ENCODE results near the gene RRP36. TPM values are rescaled to one million over a fixed set of nuclear protein-coding genes. Genes with fewer than 3 reads are reported as not detected.

RRP36 gene
- 10 to 100 TPM; 58.0 to 62.7 (median 62.6) TPM for polyA plus RNA-seq (ENCODE audit: insufficient read length in 3 of 3)
- long read RNA-seq, donor 1, transcript RRP36-201 (7 exons, 1,159 nt): major isoform, 8 of 12 reads
- long read RNA-seq, donor 1, partial matches to known transcripts: 0 of 12 reads
- long read RNA-seq, donor 1, other reads (novel, unspliced or antisense): 0 of 12 reads
- long read RNA-seq, donor 2, transcript RRP36-203 (1 exons, 1,005 nt): minor isoform, 6 of 13 reads
- long read RNA-seq, donor 2, transcript RRP36-201 (7 exons, 1,159 nt): major isoform, 7 of 13 reads
- long read RNA-seq, donor 2, partial matches to known transcripts: 0 of 13 reads
- long read RNA-seq, donor 2, other reads (novel, unspliced or antisense): 0 of 13 reads
- long read RNA-seq, donor 3, transcript RRP36-201 (7 exons, 1,159 nt): major isoform, 18 of 24 reads
- long read RNA-seq, donor 3, transcript RRP36-203 (1 exons, 1,005 nt): minor isoform, 6 of 24 reads
- long read RNA-seq, donor 3, partial matches to known transcripts: 0 of 24 reads
- long read RNA-seq, donor 3, other reads (novel, unspliced or antisense): 0 of 24 reads
- long read RNA-seq, donor 4, transcript RRP36-203 (1 exons, 1,005 nt): major isoform, 7 of 11 reads
- long read RNA-seq, donor 4, partial matches to known transcripts: 0 of 11 reads
- long read RNA-seq, donor 4, other reads (novel, unspliced or antisense): 0 of 11 reads
- long read RNA-seq, donor 5: 0 reads
- long read RNA-seq, donor 6, transcript RRP36-203 (1 exons, 1,005 nt): minor isoform, 11 of 30 reads
- long read RNA-seq, donor 6, transcript RRP36-201 (7 exons, 1,159 nt): major isoform, 12 of 30 reads
- long read RNA-seq, donor 6, partial matches to known transcripts: 7 of 30 reads
- long read RNA-seq, donor 6, other reads (novel, unspliced or antisense): 0 of 30 reads
- long read RNA-seq, donor 7, transcript RRP36-201 (7 exons, 1,159 nt): major isoform, 14 of 28 reads
- long read RNA-seq, donor 7, transcript RRP36-203 (1 exons, 1,005 nt): major isoform, 14 of 28 reads
- long read RNA-seq, donor 7, partial matches to known transcripts: 0 of 28 reads
- long read RNA-seq, donor 7, other reads (novel, unspliced or antisense): 0 of 28 reads
- long read RNA-seq, donor 8: 0 reads
- long read RNA-seq, donor 9, transcript RRP36-203 (1 exons, 1,005 nt): minor isoform, 5 of 18 reads
- long read RNA-seq, donor 9, transcript RRP36-201 (7 exons, 1,159 nt): major isoform, 13 of 18 reads
- long read RNA-seq, donor 9, partial matches to known transcripts: 0 of 18 reads
- long read RNA-seq, donor 9, other reads (novel, unspliced or antisense): 0 of 18 reads
- long read RNA-seq, donor 10, transcript RRP36-203 (1 exons, 1,005 nt): minor isoform, 6 of 40 reads
- long read RNA-seq, donor 10, transcript RRP36-201 (7 exons, 1,159 nt): major isoform, 13 of 40 reads
- long read RNA-seq, donor 10, partial matches to known transcripts: 21 of 40 reads
- long read RNA-seq, donor 10, other reads (novel, unspliced or antisense): 0 of 40 reads
- long read RNA-seq, donor 11, transcript RRP36-201 (7 exons, 1,159 nt): major isoform, 10 of 14 reads
- long read RNA-seq, donor 11, partial matches to known transcripts: 0 of 14 reads
- long read RNA-seq, donor 11, other reads (novel, unspliced or antisense): 0 of 14 reads
- long read RNA-seq, donor 12, transcript RRP36-203 (1 exons, 1,005 nt): major isoform, 5 of 9 reads
- long read RNA-seq, donor 12, partial matches to known transcripts: 0 of 9 reads
- long read RNA-seq, donor 12, other reads (novel, unspliced or antisense): 0 of 9 reads
- long read RNA-seq, donor 13: 0 reads
- long read RNA-seq, donor 14, transcript RRP36-203 (1 exons, 1,005 nt): major isoform, 9 of 18 reads
- long read RNA-seq, donor 14, transcript RRP36-201 (7 exons, 1,159 nt): major isoform, 9 of 18 reads
- long read RNA-seq, donor 14, partial matches to known transcripts: 0 of 18 reads
- long read RNA-seq, donor 14, other reads (novel, unspliced or antisense): 0 of 18 reads
- long read RNA-seq, donor 15, partial matches to known transcripts: 0 of 8 reads
- long read RNA-seq, donor 15, other reads (novel, unspliced or antisense): 0 of 8 reads
- long read RNA-seq, donor 16, transcript RRP36-203 (1 exons, 1,005 nt): major isoform, 20 of 74 reads
- long read RNA-seq, donor 16, transcript RRP36-201 (7 exons, 1,159 nt): major isoform, 20 of 74 reads
- long read RNA-seq, donor 16, partial matches to known transcripts: 34 of 74 reads
- long read RNA-seq, donor 16, other reads (novel, unspliced or antisense): 0 of 74 reads

GRCh38 chr6:43021270-43022047, at the start of gene RRP36:
RRP36 (plus strand) TSS chr6:43021623; CDS start chr6:43021655, 32 bp downstream.
- peak in 10 of 11 donors; percentile 13 to 71 (median 60) for DNase-seq (ENCODE audit: extremely low read depth in 1 of 11, low read depth in 9 of 11, low spot score in 4 of 11)

GRCh38 chr6:42971746-42972327, 49.6 kb upstream of the RRP36 start:
- DNase-seq (ENCODE audit: extremely low read depth in 1 of 11, low read depth in 9 of 11, low spot score in 4 of 11): no peak

- no peak for DNase-seq (ENCODE audit: extremely low read depth in 1 of 11, low read depth in 9 of 11, low spot score in 4 of 11)
Measured at GRCh38 chr6:42973926-42974325, 47.5 kb upstream of the RRP36 start.

GRCh38 chr6:42974919-42975505, 46.4 kb upstream of the RRP36 start:
- DNase-seq (ENCODE audit: extremely low read depth in 1 of 11, low read depth in 9 of 11, low spot score in 4 of 11): no peak

GRCh38 chr6:42978487-42978838, 43.0 kb upstream of the RRP36 start:
- DNase-seq (ENCODE audit: extremely low read depth in 1 of 11, low read depth in 9 of 11, low spot score in 4 of 11): no peak

- DNase-seq (ENCODE audit: extremely low read depth in 1 of 11, low read depth in 9 of 11, low spot score in 4 of 11): peak; percentile 66 to 91 (median 82)
Measured at GRCh38 chr6:42978839-42979522, 42.4 kb upstream of the RRP36 start, which contains the start of gene PEX6. PEX6 (minus strand) TSS chr6:42979181; CDS start chr6:42979150, 31 bp downstream.

- no peak for DNase-seq (ENCODE audit: extremely low read depth in 1 of 11, low read depth in 9 of 11, low spot score in 4 of 11)
Measured at GRCh38 chr6:42979523-42980177, 41.8 kb upstream of the RRP36 start.

GRCh38 chr6:42981836-42982235, 39.6 kb upstream of the RRP36 start:
- no peak for DNase-seq (ENCODE audit: extremely low read depth in 1 of 11, low read depth in 9 of 11, low spot score in 4 of 11)

GRCh38 chr6:42984001-42984923, 37.2 kb upstream of the RRP36 start, which contains the start of gene PPP2R5D:
PPP2R5D (plus strand) TSS chr6:42984570; CDS start chr6:42984678, 108 bp downstream.
- peak; percentile 93 to 99 (median 95) for DNase-seq (ENCODE audit: extremely low read depth in 1 of 11, low read depth in 9 of 11, low spot score in 4 of 11)

GRCh38 chr6:42984924-42985475, 36.4 kb upstream of the RRP36 start:
- DNase-seq (ENCODE audit: extremely low read depth in 1 of 11, low read depth in 9 of 11, low spot score in 4 of 11): no peak

GRCh38 chr6:42987533-42988451, 33.6 kb upstream of the RRP36 start:
- DNase-seq (ENCODE audit: extremely low read depth in 1 of 11, low read depth in 9 of 11, low spot score in 4 of 11): no peak

GRCh38 chr6:42988486-42989020, 32.9 kb upstream of the RRP36 start:
- no peak for DNase-seq (ENCODE audit: extremely low read depth in 1 of 11, low read depth in 9 of 11, low spot score in 4 of 11)
